ENCODE data around the gene SLC38A3. TPM values are rescaled to one million over a fixed set of nuclear protein-coding genes. Genes with fewer than 3 reads are reported as not detected.
"Not testable (repeated sequence)": the region's sequence is repeated elsewhere in the genome, so short reads cannot be mapped to it uniquely, and the experiment has no call there.

SLC38A3 gene
- total RNA-seq, 1 experiment from 2014 or later: 2.9 TPM

GRCh38 chr3:50236484-50237132, 31.5 kb downstream of the SLC38A3 start:
- Histone ChIP-seq H3K4me1 (peaks cover 3% of the 10 kb centered on the region; the same call in 1 of the 2 replicates), H3K9me3 (replicated peaks) (no peaks in the 10 kb centered on the region), H3K27me3 (no peaks in the 10 kb centered on the region), H3K27ac (no peak overlapping the region; the same call in 1 of the 2 replicates), H3K36me3 (no peaks in the 10 kb centered on the region), H3K4me3 (peak overlapping the region; percentile 63)
- DNase-seq: no peak

- H3K27ac ChIP-seq: no peak overlapping the region; the same call in 1 of the 2 replicates
- peaks cover 3% of the 10 kb centered on the region; the same call in 1 of the 2 replicates for H3K4me1 ChIP-seq
- DNase-seq: peak; percentile 38 to 48
Observed at GRCh38 chr3:50237133-50237651, 32.1 kb downstream of the SLC38A3 start.

GRCh38 chr3:50237754-50238548, 32.9 kb downstream of the SLC38A3 start:
- H3K4me1 ChIP-seq: peaks cover 3% of the 10 kb centered on the region; the same call in 1 of the 2 replicates
- no peaks in the 10 kb centered on the region for H3K9me3 ChIP-seq (replicated peaks)
- H3K27me3 ChIP-seq: no peaks in the 10 kb centered on the region
- no peaks in the 10 kb centered on the region for H3K36me3 ChIP-seq
- peak overlapping the region; percentile 63 for H3K4me3 ChIP-seq
- peak; percentile 53 to 58 for DNase-seq
- no peak overlapping the region; the same call in 1 of the 2 replicates for H3K27ac ChIP-seq

More at GRCh38 chr3:50237133-50237651, 32.1 kb downstream of the SLC38A3 start:
- Histone ChIP-seq H3K4me3 (peak overlapping the region; percentile 63), H3K9me3 (replicated peaks) (no peaks in the 10 kb centered on the region), H3K27me3 (no peaks in the 10 kb centered on the region), H3K36me3 (no peaks in the 10 kb centered on the region)

- no peak for DNase-seq
Observed at GRCh38 chr3:50238549-50239026, 33.5 kb downstream of the SLC38A3 start.

GRCh38 chr3:50239649-50240048, 34.6 kb downstream of the SLC38A3 start:
- Histone ChIP-seq H3K36me3 (no peaks in the 10 kb centered on the region), H3K9me3 (replicated peaks) (no peaks in the 10 kb centered on the region), H3K4me3 (no peak overlapping the region), H3K27ac (no peak overlapping the region), H3K4me1 (peaks cover 3% of the 10 kb centered on the region; the same call in 1 of the 2 replicates), H3K27me3 (no peaks in the 10 kb centered on the region)
- no peak for DNase-seq

More at GRCh38 chr3:50238549-50239026, 33.5 kb downstream of the SLC38A3 start:
- no peaks in the 10 kb centered on the region for H3K9me3 ChIP-seq (replicated peaks)
- no peaks in the 10 kb centered on the region for H3K27me3 ChIP-seq
- H3K36me3 ChIP-seq: no peaks in the 10 kb centered on the region
- no peak overlapping the region for H3K27ac ChIP-seq
- H3K4me3 ChIP-seq: no peak overlapping the region; the same call in 1 of the 2 replicates
- peaks cover 3% of the 10 kb centered on the region; the same call in 1 of the 2 replicates for H3K4me1 ChIP-seq

GRCh38 chr3:50241163-50241562, 36.1 kb downstream of the SLC38A3 start:
- no peak overlapping the region for H3K4me3 ChIP-seq
- H3K9me3 ChIP-seq (replicated peaks): no peaks in the 10 kb centered on the region
- no peak overlapping the region for H3K27ac ChIP-seq
- H3K27me3 ChIP-seq: no peaks in the 10 kb centered on the region
- peaks cover 6% of the 10 kb centered on the region; the same call in 1 of the 2 replicates for H3K4me1 ChIP-seq
- no peak for DNase-seq
- H3K36me3 ChIP-seq: no peaks in the 10 kb centered on the region

GRCh38 chr3:50241713-50242380, 36.8 kb downstream of the SLC38A3 start:
- Histone ChIP-seq H3K27me3 (no peaks in the 10 kb centered on the region), H3K4me1 (peaks cover 6% of the 10 kb centered on the region), H3K9me3 (replicated peaks) (no peaks in the 10 kb centered on the region), H3K4me3 (no peak overlapping the region), H3K27ac (no peak overlapping the region), H3K36me3 (no peaks in the 10 kb centered on the region)
- DNase-seq: no peak

GRCh38 chr3:50242381-50242770, 37.3 kb downstream of the SLC38A3 start:
- no peak for DNase-seq
- Histone ChIP-seq H3K27me3 (no peaks in the 10 kb centered on the region), H3K4me3 (no peak overlapping the region)

GRCh38 chr3:50242851-50243542, 37.9 kb downstream of the SLC38A3 start:
- Histone ChIP-seq H3K9me3 (replicated peaks) (no peaks in the 10 kb centered on the region), H3K27me3 (no peaks in the 10 kb centered on the region), H3K4me3 (no peak overlapping the region), H3K4me1 (peaks cover 9% of the 10 kb centered on the region), H3K27ac (no peak overlapping the region), H3K36me3 (no peaks in the 10 kb centered on the region)
- no peak for DNase-seq

More at GRCh38 chr3:50242381-50242770, 37.3 kb downstream of the SLC38A3 start:
- H3K36me3 ChIP-seq: no peaks in the 10 kb centered on the region
- H3K9me3 ChIP-seq (replicated peaks): no peaks in the 10 kb centered on the region
- no peak overlapping the region for H3K27ac ChIP-seq
- H3K4me1 ChIP-seq: peaks cover 9% of the 10 kb centered on the region

GRCh38 chr3:50243543-50243895, 38.4 kb downstream of the SLC38A3 start:
- Histone ChIP-seq H3K4me3 (no peak overlapping the region), H3K36me3 (no peaks in the 10 kb centered on the region), H3K27me3 (no peaks in the 10 kb centered on the region), H3K4me1 (peaks cover 9% of the 10 kb centered on the region), H3K27ac (no peak overlapping the region), H3K9me3 (replicated peaks) (no peaks in the 10 kb centered on the region)
- no peak for DNase-seq

- H3K4me1 ChIP-seq, H3K27me3 ChIP-seq: not testable (repeated sequence)
Observed at GRCh38 chr3:50244813-50245212, 39.7 kb downstream of the SLC38A3 start.

GRCh38 chr3:50245251-50245745, 40.2 kb downstream of the SLC38A3 start:
- Histone ChIP-seq H3K27ac (peak overlapping the region; percentile 72), H3K4me1 (peaks cover 9% of the 10 kb centered on the region), H3K9me3 (replicated peaks) (no peaks in the 10 kb centered on the region), H3K36me3 (no peaks in the 10 kb centered on the region), H3K4me3 (peak overlapping the region; percentile 51), H3K27me3 (no peaks in the 10 kb centered on the region)
- DNase-seq: peak; percentile 36 to 55

More at GRCh38 chr3:50244813-50245212, 39.7 kb downstream of the SLC38A3 start:
- not testable (repeated sequence) for H3K27ac ChIP-seq; H3K4me3 ChIP-seq; DNase-seq; H3K9me3 ChIP-seq (replicated peaks); H3K36me3 ChIP-seq

GRCh38 chr3:50245831-50246516, 40.9 kb downstream of the SLC38A3 start:
- Histone ChIP-seq H3K27me3 (no peaks in the 10 kb centered on the region), H3K4me1 (peaks cover 9% of the 10 kb centered on the region), H3K36me3 (no peaks in the 10 kb centered on the region), H3K27ac (peak overlapping the region; percentile 72), H3K4me3 (peak overlapping the region; percentile 51), H3K9me3 (replicated peaks) (no peaks in the 10 kb centered on the region)
- DNase-seq: peak in 1 of 2 experiments; percentile 93

Data from SJCRH30 (cell line).